NCI-H1694 (cell line): ENCODE measurements around the gene MAST3.

ENCODE experiments used
- DNase-seq: peaks from one replicate; lab custom pipeline; 2025; lab: John Stamatoyannopoulos, UW

The MAST3 gene

DNA sequence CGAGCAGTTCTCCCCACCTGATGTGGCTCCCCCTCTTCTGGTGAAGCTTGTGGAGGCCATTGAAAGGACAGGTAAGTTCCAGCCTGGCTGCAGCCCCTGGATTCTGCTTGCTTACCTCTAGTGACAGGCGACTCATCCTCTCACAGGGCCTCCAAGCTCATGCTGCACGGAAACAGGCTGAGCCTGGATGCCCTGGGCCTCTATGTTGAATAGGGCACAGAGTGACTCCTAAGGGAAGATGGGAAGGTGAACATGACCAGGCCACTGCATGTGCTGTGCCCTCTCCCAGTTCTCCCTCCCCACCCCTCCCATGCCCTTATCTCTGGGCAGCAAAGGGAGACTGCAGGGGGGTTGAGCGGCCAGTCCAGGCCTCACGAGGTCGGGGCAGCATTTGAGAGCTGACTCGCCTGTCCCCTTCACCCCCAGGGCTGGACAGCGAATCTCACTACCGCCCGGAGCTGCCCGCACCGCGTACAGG, 63.0 kb downstream of the MAST3 start:
- DNase-seq: no peak

DNA sequence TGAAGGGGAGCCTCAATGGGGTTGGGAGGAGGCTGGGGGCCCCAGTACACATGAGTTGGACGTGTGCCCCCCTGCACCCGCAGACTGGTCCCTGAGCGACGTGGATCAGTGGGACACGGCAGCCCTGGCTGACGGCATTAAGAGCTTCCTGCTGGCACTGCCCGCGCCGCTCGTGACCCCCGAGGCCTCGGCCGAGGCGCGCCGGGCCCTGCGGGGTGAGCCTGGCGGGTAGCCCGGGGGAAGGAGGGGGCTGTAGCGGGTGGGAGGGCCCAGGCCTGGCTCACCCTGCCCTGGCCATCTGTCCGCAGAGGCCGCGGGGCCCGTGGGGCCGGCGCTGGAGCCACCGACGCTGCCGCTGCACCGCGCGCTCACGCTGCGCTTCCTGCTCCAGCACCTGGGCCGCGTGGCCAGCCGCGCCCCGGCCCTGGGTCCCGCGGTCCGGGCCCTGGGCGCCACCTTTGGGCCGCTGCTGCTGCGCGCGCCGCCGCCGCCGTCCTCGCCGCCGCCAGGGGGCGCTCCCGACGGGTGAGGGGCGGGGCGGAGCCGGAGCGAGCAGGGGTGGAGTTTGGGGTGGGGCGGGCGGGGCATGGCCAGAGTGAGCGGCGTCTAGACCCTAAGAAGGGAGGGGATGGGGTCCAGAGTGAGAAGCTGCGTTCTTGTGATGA, 63.5 kb downstream of the MAST3 start:
- DNase-seq: no peak

DNA sequence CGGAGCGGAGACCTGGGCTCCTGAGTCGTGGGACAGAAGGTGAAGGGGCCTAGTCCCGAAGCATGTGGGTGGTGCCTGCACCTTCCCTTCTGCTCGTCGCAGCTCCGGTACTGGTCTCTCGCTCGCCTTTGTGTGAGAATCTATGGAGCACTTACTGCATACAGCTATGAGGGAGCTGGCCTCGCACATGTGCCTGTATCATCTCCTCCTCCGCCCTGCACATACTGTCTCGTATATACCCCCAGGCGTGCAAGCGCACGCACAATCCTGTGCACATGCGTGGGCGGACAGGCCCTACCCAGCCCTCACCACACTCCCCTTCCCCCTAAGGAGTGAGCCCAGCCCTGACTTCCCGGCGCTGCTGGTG, 64.0 kb downstream of the MAST3 start:
- DNase-seq: no peak

DNA sequence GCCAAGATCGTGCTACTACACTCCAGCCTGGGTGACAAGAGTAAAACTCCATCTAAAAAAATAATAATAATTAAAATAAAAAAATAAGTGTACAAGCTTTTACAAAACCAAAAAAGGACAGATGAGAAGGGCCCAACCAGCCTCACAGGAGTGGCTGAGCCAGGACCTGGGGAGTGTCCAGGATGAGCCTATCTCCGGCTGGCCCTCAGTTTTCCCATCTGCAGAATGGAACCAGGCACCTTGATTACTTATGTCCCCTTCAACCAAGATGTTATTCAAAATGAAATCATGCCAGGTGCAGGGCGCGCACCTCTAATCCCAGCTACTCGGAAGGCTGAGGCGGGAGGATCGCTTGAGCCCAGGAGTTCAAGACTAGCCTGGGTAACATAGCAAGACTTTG, 66.5 kb downstream of the MAST3 start:
- no peak for DNase-seq

DNA sequence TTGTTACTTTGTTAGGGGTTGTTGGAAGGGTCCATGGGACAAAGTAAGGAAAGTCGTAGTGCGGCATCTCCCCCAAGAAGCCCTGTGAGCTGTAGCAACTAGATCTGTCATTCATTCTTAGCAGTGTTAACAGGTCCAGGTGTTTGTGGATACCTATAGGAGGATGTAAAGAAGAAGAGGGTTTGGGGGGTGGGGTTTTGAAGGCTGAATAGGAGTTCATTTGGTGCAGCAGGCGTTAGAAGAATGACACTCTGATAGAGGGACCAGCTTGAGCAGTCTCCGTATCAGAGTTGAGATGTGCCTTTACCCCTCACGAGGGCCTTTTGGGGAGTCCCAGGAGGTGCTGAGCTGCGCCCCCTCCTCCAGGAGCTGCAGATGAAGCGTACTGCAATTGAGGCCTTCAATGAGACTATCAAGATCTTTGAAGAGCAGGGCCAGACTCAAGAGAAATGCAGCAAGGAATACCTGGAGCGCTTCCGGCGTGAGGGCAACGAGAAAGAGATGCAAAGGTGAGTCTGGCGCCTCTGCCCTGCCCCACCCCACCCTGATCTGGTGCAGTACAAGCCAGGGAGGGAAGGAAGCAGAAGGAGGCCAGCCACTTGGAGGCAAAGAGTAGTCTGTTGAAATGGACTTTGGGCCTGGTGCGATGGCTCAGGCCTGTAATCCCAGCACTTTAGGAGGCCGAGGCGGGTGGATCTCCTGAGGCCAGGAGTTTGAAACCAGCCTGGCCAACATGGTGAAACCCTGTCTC, 68.4 kb downstream of the MAST3 start:
- DNase-seq: no peak

DNA sequence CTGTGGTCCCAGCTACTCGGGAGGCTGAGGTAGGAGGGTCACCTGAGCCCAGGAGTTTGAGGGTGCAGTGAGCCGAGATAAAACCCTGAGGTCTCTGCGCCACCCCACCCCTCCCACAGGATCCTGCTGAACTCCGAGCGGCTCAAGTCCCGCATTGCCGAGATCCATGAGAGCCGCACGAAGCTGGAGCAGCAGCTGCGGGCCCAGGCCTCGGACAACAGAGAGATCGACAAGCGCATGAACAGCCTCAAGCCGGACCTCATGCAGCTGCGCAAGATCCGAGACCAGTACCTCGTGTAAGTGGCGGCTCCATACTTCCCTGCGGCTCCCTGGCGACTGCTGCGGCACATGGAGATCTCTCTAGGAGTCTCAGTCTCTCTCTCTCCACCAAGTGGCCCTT, 69.4 kb downstream of the MAST3 start:
- DNase-seq: no peak

DNA sequence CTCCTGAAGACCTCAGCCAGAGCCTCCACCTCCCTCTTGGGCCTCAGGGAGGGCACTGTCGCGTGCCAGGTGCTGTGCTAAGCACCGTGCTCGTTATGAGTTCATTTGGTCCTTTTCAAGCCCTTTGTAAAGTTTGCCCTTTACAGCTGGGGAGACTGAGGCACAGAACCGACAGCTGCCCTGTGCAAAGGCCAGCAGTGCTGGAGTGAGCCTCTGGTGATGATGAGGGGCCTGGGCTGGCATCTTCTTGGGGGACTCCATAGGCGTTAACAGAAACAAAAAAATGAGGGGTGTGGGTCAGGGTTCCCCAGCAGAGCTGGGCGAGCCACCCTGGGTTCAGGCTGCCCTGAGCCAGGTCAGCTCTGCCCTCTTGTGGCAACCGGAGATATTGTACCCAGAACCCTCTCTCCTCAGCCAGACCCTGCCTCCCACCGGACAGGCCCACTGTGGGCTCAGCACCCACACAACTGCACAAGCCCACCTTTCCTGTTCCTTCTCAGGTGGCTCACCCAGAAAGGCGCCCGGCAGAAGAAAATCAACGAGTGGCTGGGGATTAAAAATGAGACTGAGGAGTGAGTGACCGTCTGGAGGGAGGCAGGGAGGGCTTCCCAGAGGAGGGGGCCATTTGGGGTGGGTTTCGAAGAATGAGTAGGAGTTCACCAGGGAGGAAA, 70.5 kb downstream of the MAST3 start:
- no peak for DNase-seq

DNA sequence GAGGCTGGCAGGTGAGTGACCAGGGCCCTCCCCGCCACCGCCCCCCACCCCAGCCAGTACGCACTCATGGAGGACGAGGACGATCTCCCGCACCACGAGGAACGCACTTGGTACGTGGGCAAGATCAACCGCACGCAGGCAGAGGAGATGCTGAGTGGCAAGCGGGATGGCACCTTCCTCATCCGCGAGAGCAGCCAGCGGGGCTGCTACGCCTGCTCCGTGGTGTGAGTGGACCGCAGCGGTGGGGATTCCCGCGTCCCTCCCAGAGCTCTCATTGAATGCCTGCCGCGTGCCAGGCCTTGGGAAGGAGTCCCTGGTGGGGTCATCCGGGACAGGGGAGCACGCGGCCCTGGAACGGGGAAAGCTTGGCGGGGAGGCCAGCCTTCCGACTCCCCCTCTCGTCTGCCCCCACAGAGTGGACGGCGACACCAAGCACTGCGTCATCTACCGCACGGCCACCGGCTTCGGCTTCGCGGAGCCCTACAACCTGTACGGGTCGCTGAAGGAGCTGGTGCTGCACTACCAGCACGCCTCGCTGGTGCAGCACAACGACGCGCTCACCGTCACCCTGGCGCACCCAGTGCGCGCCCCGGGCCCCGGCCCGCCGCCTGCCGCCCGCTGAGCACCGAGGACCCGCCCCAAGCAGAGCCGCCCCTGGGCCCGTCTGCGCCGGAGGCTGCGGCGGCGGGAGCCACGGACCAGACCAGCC, 71.2 kb downstream of the MAST3 start:
- DNase-seq: no peak

DNA sequence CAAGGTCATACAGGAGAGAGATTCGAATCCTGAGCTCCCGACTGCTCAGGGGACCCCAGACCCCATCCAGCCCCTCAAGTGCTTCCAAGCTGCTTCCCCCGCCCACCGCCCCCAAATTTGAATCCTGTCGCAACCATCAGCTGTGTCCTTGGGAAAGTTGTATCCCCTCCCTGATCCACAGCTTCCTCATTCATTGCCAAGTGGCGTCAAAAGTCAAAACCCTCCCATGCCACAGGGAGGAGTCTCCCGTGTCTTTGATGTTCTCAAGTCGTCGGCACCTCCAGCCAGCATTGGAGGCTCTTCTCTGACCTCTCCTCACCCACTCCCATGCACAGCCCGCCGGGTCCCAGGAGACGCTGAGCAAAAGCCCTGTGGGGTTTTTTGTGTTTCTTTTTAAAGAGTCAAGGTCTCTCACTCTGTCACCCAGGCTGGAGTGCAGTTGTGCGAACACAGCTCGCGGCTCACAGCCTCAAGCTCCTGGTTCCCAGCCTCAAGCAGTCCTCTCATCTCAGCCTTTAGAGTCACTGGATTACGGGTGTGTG, 73.2 kb downstream of the MAST3 start:
- DNase-seq: no peak

DNA sequence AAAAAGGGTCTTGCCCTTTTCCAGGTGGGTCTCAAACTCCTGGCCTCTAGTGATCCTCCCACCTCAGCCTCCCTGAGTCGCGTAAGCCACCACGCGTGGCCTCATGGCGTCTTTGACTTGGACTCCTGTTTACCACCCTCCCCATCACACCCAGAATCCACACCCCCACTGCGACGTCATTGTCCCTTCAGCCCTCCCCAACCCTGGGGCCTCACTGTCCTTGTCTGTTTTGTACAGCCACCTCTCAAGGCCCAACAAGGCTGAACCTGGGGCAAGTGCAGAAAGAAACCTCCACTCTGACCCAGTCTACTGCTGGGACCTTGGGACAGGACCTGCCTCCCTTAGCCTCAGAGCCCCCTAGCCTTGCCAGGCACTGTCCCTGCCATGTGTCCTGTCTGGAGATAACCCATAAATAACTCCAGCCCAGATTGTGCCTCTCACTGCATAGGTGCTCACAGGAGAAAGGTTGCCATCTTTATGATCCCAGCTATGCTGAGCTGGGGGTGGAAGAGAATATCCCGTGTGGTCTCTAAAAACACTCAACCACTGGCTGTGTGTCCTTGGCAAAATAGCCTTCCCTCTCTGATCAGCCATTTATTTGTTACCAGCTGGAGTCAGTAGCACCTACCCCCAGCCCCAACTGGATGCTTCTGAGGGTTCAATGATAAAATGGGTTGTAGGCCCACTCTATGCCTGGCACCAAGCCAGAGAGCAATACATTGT, 74.2 kb downstream of the MAST3 start:
- no peak for DNase-seq

DNA sequence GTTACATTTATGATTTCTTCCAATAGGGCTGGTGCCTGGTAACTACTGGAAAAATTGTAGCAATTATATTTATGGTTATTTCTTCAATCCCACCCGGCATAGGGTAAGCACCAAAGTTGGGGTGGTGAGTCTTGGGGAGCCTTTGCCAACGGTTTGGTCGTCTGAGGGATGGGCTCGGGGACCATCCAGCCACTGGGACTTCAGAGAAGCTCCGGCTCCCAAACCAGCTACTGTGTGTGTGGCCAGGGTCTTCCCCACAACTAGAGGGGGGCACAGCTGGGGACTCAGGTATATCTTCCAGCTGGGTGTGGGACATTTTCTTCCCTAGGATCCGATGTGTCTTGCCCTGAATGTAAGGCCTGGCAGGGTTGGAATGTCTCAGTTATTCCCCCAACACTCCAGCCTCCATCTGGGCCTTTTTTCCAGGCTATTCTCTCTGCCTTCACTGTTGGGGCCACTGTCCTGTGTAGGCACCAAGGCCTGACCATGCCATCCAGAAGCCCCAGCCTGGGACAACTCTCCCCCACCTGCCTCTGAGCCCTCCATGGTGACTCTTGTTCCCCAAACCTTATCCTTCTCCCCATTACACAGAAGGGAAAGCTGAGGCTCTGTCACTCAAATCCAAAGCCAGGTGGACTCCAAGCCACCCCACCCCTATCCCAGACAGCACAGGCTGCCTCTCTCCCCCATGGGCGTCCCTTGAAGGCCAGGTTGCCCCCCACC, 74.9 kb downstream of the MAST3 start:
- DNase-seq: no peak

DNA sequence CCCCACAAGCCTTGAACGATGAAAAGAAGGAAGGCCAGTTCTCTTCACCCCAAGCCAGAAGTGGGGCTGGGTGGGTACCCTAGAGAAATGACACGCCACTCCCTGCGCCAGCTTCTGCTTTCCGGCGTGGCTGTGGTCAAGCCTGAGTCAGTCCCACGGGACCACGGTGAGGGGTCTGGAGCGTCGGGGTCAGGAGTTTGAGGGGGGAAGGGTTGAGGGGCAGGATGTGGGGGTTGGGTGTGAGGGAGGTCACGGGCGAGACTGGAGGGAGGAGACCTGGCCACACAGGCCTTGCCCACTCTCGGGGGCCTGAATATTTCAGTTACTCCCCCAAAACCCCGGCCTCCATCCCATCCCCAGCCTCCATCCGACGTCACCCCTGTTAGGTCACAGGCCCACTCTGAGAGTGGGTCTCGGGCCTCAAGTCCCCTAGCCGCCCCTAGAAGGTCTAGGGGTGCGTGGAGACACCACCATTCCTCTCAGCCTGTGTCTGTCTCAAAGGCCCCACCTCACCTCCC, 75.5 kb downstream of the MAST3 start:
- DNase-seq: no peak

DNA sequence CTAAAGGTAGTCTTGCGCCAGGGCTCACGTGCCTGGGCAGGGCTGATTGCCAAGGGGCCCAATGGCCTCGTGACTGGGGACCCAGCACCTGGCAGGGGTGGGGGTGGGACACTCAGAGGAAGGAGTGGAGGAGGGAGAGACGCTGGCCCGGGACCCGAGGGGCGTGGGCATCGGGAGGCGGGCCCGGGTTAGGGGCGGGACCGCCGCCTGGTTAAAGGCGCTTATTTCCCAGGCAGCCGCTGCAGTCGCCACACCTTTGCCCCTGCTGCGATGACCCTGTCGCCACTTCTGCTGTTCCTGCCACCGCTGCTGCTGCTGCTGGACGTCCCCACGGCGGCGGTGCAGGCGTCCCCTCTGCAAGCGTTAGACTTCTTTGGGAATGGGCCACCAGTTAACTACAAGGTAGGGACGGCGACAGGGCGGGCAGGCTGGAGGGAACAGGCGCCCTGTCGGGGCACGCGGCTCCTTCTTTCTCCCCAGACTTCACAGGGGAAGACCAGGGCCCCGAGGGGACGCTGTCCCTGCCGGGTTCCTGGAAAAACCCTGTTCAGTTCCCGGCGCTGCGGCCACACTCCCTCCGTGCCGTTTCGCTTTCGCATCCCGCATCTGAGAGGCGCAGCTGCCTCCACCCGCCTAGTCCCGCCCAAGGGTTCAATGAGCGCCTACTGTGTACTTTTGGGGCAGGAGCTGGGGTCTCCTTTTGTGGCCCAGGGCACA, 76.2 kb downstream of the MAST3 start, which contains the start of gene IFI30:
Gene IFI30 (plus strand): TSS at position 242 of the 717 bp plus-strand sequence. CDS start 29 bp downstream, at position 271.
- peak; percentile 17 for DNase-seq

DNA sequence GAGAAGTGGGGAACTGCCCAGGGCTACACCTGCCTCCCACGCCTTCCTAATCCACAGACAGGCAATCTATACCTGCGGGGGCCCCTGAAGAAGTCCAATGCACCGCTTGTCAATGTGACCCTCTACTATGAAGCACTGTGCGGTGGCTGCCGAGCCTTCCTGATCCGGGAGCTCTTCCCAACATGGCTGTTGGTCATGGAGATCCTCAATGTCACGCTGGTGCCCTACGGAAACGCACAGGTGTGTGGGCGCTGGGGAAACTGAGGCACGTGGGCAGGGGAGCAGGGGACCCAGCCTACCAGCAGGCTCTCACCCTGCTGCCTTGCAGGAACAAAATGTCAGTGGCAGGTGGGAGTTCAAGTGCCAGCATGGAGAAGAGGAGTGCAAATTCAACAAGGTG, 77.4 kb downstream of the MAST3 start:
- no peak for DNase-seq

DNA sequence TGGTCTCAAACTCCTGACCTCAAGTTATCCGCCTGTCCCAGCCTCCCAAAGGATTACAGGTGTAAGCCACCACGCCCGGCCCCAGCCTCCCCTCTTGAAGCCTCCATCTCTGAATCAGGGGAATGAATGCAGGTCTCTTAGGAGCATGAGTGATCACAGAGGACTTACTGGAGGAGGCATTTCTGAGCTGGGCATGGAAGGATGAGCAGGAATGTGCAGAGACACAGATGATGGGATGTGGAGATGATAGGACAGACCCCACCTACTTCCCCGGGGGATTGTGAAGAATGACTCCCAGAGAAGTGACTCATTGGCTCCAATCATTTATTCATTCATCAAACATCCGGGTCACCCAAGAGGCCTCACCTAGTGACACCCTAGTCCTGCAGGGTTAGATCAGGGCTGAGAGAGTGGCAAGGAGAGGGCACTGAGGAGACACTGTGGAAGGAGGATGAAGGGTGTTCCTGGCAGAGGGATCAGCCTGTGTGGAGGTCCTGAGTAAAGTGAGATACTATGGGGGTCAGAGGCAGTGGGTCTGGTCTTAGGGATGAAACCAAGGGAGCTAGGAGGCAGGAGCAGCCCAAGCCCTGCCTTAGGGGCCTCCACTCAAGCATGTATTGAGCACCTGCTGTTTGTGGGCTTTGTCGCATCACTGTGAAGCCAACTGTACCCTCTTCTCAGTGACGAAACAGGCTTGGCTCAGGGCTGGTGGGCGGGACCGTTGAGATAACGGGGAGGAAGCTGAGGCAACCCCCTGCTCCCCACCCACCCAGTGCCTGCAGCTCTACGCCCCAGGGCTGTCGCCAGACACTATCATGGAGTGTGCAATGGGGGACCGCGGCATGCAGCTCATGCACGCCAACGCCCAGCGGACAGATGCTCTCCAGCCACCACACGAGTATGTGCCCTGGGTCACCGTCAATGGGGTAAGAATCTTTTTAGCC, 79.1 kb downstream of the MAST3 start:
- DNase-seq: no peak

DNA sequence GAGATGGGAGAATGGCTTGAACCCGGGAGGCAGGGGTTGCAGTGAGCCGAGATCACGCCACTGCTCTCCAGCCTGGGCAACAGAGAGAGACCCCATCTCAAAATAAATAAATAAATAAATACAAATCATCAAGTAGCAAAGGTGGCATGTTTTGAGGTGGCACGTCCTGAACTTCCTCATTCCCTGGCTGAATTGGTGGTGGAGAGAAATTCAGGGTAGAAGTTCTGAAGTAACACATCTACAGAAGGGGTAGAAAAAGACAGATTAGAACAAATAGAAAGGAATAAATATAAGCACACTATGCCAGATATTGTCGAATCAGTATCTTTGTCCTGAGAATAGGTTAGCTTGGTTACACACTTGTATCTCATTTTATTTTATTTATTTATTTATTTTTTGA, 82.4 kb downstream of the MAST3 start:
- DNase-seq: no peak

DNA sequence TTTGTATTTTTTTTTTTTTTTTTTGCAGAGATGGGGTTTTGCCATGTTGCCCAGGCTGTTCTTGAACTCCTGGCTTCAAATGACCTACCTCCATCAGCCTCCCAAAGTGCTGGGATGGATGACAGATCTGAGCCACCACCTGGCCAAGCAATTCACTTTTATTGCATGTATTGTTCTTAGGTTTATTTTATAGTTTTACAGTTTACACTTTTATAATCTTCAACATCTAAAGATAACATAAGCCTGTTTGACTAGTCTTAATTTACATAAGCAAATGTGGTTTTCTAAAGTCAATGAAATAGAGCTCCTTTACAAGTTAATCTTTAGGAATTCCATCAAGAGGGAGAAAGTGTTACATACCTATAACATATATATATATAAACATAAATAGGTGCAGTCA, 86.0 kb downstream of the MAST3 start:
- DNase-seq: no peak

DNA sequence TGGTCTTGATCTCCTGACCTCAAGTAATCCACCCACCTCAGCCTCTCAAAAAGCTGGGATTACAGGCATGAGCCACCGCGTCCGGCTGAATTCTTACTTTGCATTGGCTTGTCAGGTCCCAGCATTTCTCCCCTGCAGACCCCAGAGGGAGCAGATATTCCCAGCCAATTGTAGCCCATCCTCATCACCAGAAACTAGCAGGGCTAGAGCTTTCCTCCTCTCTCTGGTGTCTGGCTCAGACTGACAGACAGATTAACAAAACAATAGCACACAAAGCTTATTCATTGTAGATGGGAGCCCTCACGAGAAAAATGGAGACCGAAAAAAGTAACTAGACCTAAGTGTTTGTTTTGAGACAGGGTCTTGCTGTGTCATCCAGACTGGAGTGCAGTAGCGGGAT, 88.0 kb downstream of the MAST3 start:
- no peak for DNase-seq

DNA sequence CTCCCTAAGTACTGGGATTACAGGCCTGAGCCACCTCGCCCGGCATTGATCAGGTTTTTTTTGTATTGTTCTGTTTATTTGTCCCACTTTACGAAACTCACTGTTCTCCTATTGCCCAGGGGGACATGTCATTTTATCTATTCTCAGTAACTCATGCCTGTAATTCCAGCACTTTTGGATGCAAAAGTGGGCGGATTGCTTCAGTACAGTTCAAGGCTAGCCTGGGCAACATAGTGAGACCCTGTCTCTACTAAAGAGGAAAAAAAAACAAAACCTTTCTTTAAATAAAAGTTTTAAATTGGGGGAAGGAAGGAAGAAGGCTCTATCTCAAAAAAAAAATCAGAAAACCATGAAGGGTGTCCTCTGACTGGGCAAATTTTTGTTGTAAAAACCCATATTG, 92.7 kb downstream of the MAST3 start:
- no peak for DNase-seq
